ENCODE measurements around the gene DCLK1.

Gene DCLK1

GRCh38 chr13:35889560-35889959 is 241.6 kb downstream of the DCLK1 start:
- DNase-seq, result no peak

GRCh38 chr13:35888981-35889380 is 242.2 kb downstream of the DCLK1 start:
- no peak for DNase-seq

GRCh38 chr13:35888457-35888883 is 242.7 kb downstream of the DCLK1 start:
- peak; percentile 24 for DNase-seq

- no peak for DNase-seq
These were observed 244.0 kb downstream of the DCLK1 start for GRCh38 chr13:35887115-35887666.

- no peak for DNase-seq
These were observed 244.7 kb downstream of the DCLK1 start for GRCh38 chr13:35886332-35887114.

GRCh38 chr13:35884211-35884760 is 246.9 kb downstream of the DCLK1 start:
- DNase-seq, result no peak

GRCh38 chr13:35882722-35883497 is 248.3 kb downstream of the DCLK1 start:
- no peak for DNase-seq

GRCh38 chr13:35881360-35881759 is 249.8 kb downstream of the DCLK1 start:
- no peak for DNase-seq

- DNase-seq, result no peak
These were observed 252.1 kb downstream of the DCLK1 start for GRCh38 chr13:35879111-35879510.

- DNase-seq, result no peak
These were observed 254.6 kb downstream of the DCLK1 start for GRCh38 chr13:35876601-35877000.

GRCh38 chr13:35874704-35875103 is 256.5 kb downstream of the DCLK1 start:
- no peak for DNase-seq

- DNase-seq, result no peak
These were observed 258.8 kb downstream of the DCLK1 start for GRCh38 chr13:35872369-35872768.

GRCh38 chr13:35871561-35871960 is 259.6 kb downstream of the DCLK1 start:
- no peak for DNase-seq

- no peak for DNase-seq
These were observed 264.4 kb downstream of the DCLK1 start for GRCh38 chr13:35866801-35867200.

- DNase-seq, result no peak
These were observed 265.6 kb downstream of the DCLK1 start for GRCh38 chr13:35865341-35866240.

- no peak for DNase-seq
These were observed 270.5 kb downstream of the DCLK1 start for GRCh38 chr13:35860661-35861060.

GRCh38 chr13:35859981-35860380 is 271.2 kb downstream of the DCLK1 start:
- no peak for DNase-seq

- DNase-seq, result no peak
These were observed 272.5 kb downstream of the DCLK1 start for GRCh38 chr13:35858665-35859064.

- no peak for DNase-seq
These were observed 273.4 kb downstream of the DCLK1 start for GRCh38 chr13:35857769-35858168.

GRCh38 chr13:35856721-35857364 is 274.3 kb downstream of the DCLK1 start:
- DNase-seq, result no peak

- DNase-seq, result no peak
These were observed 275.1 kb downstream of the DCLK1 start for GRCh38 chr13:35856084-35856483.

- DNase-seq, result no peak
These were observed 275.6 kb downstream of the DCLK1 start for GRCh38 chr13:35855531-35856019.

Data from NCI-H1417 treated with DMSO at 0.1 percent for 48 hours (cell line).